Measurements from ENCODE around the gene OLFM1. TPM values are rescaled to one million over a fixed set of nuclear protein-coding genes. Genes with fewer than 3 reads are reported as not detected.

OLFM1 gene
- total and polyA plus RNA-seq, 9 of the 15 experiments (the other 6 are each of a cell fraction or from before 2014, with no cell fraction given), result not detected

DNA sequence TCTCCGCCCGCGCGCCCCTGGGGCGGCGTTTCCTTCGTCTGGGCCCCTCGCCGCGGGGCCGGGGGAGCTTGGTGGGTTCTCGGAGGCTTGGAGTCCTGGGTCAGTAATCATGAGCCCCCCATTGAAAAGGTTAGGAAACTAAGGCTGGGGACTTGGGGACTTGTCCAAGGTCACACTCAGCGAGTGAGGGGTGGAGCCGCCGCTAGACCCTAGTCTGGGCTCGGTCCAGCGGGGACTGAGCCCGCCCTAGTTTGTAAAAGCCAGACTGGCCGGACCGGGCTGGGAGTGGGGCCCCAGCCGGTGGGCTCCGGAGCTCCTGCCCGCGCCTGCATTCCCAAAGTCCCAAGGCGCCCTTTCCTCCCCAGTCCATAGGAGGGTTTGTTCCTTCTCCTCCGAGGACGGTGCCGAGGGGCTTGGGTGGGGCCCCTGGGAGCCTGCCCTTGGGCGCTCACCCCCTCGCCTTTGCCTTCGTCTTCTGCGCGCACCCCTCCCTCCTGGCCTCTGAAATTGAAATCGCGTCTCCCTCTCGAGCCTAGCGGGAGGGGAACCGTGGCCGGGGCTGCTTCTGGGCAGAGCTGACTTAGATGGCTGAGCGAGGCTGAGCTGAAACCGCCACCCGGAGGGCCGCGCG, 995 bp downstream of the OLFM1 start (continued):
- TF ChIP-seq ZBTB40 (IDR thresholded peaks at IDR 0.05) (no peak), ZBTB40 (CRISPR knock-in tag; IDR thresholded peaks at IDR 0.05) (no peak), JUN (IDR thresholded peaks at IDR 0.05; ENCODE audit: borderline replicate concordance, low read depth, low read length) (no peak), JUN (CRISPR knock-in tag; IDR thresholded peaks at IDR 0.05; ENCODE audit: borderline replicate concordance) (no peak), BMI1 (IDR thresholded peaks at IDR 0.05; ENCODE audit: low read length) (no peak), E2F3 (CRISPR knock-in tag; IDR thresholded peaks at IDR 0.05) (no peak), SAFB (IDR thresholded peaks at IDR 0.05; ENCODE audit: borderline replicate concordance, low read depth, low read length) (no peak), L3MBTL2 (IDR thresholded peaks at IDR 0.05) (no peak)
- TF ChIP-seq, protein P1, sequence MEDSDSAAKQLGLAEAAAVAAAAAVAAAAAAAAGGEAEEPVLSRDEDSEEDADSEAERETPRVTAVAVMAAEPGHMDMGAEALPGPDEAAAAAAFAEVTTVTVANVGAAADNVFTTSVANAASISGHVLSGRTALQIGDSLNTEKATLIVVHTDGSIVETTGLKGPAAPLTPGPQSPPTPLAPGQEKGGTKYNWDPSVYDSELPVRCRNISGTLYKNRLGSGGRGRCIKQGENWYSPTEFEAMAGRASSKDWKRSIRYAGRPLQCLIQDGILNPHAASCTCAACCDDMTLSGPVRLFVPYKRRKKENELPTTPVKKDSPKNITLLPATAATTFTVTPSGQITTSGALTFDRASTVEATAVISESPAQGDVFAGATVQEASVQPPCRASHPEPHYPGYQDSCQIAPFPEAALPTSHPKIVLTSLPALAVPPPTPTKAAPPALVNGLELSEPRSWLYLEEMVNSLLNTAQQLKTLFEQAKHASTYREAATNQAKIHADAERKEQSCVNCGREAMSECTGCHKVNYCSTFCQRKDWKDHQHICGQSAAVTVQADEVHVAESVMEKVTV (CRISPR knock-in tag; IDR thresholded peaks at IDR 0.05), result no peak

Measured in K562 (cell line).